Keratinocyte (primary cell): ENCODE results near the gene PLEKHM1. TPM values are rescaled to one million over a fixed set of nuclear protein-coding genes. Genes with fewer than 3 reads are reported as not detected.
"Not testable (repeated sequence)": the region's sequence is repeated elsewhere in the genome, so short reads cannot be mapped to it uniquely, and the experiment has no call there.

Experiments used
- DNase-seq: peaks from one replicate; pipeline ENCODE4 v3.0.0-alpha.2; 2011; ENCODE audit warnings: low read depth, missing footprints, low spot score
- FAIRE-seq: peaks from 2 replicates; lab custom pipeline; 2011; peaks lifted over from hg19 to GRCh38; lab: Jason Lieb, UNC
- H2AFZ ChIP-seq: 2 replicates; pipeline ENCODE4 v1.6.0; 2012; ENCODE audit warnings: low read length, control low read depth, inconsistent platforms; ENCODE audit not compliant: control insufficient read depth
- H3K27ac ChIP-seq: 2 replicates; pipeline ENCODE4 v1.5.1; 2011; ENCODE audit warnings: low read length; ENCODE audit not compliant: control insufficient read depth, insufficient read depth
- H3K27me3 ChIP-seq: 3 replicates; pipeline ENCODE4 v1.6.0; 2011; ENCODE audit warnings: low read length; ENCODE audit not compliant: control insufficient read depth, insufficient read depth; ENCODE audit errors: extremely low read depth
- H3K36me3 ChIP-seq, 2 experiments: 2 replicates in 1 of 2; 3 replicates in 1 of 2; pipeline ENCODE4 v1.5.1; 2011; ENCODE audit warnings: low read length in 2 of 2, mild to moderate bottlenecking in 1 of 2; ENCODE audit not compliant: control insufficient read depth in 2 of 2, insufficient read depth in 2 of 2; ENCODE audit errors: extremely low read depth in 1 of 2
- H3K4me1 ChIP-seq: 3 replicates; pipeline ENCODE4 v1.5.1; 2011; ENCODE audit warnings: low read length; ENCODE audit not compliant: control insufficient read depth, insufficient read depth; ENCODE audit errors: extremely low read depth
- H3K4me2 ChIP-seq: 3 replicates; pipeline ENCODE4 v1.6.0; 2011; ENCODE audit warnings: low read depth, low read length; ENCODE audit not compliant: control insufficient read depth, insufficient read depth; ENCODE audit errors: extremely low read depth
- H3K4me3 ChIP-seq, 3 experiments: fragments of 200-600 bp in 1 of 3; sonication (generic) in 1 of 3; 2 replicates in 2 of 3; 3 replicates in 1 of 3; pipeline ENCODE4 v1.5.1; 2011 to 2016; ENCODE audit warnings: low read length in 3 of 3, mild to moderate bottlenecking in 3 of 3, control low read depth in 2 of 3, inconsistent platforms in 1 of 3, low read depth in 1 of 3, mixed read lengths in 1 of 3, mixed run types in 1 of 3, moderate library complexity in 1 of 3; ENCODE audit not compliant: control insufficient read depth in 2 of 3, insufficient read depth in 2 of 3; ENCODE audit errors: extremely low read depth in 1 of 3
- H3K79me2 ChIP-seq: 2 replicates; pipeline ENCODE4 v1.6.0; 2012; ENCODE audit warnings: low read length; ENCODE audit not compliant: control insufficient read depth, insufficient read depth
- H3K9ac ChIP-seq: 3 replicates; pipeline ENCODE4 v1.6.0; 2011; ENCODE audit warnings: low read length; ENCODE audit not compliant: control insufficient read depth, insufficient read depth; ENCODE audit errors: extremely low read depth
- H3K9me1 ChIP-seq: 3 replicates; pipeline ENCODE4 v1.6.0; 2011; ENCODE audit warnings: low read length; ENCODE audit not compliant: control insufficient read depth, insufficient read depth; ENCODE audit errors: extremely low read depth
- H3K9me3 ChIP-seq: 2 replicates; pipeline ENCODE4 v1.5.1; 2012; ENCODE audit warnings: low read depth, low read length; ENCODE audit not compliant: control insufficient read depth
- H4K20me1 ChIP-seq: 3 replicates; pipeline ENCODE4 v1.6.0; 2011; ENCODE audit warnings: low read length; ENCODE audit not compliant: control insufficient read depth, insufficient read depth; ENCODE audit errors: extremely low read depth
- dilution Hi-C: fragments of 300-500 bp; cut with MboI; formaldehyde crosslinking; loops from one replicate; pipeline ENCODE4 v1.7.0; 2020; ENCODE audit warnings: low sequenced_read_pairs; ENCODE audit not compliant: extremely low pct_ligation_motif_present
- polyA minus RNA-seq, 3 experiments: library from RNA; depleted of rRNA, polyadenylated mRNA; stranded (reverse); fragments of >200 nt; gene quantifications; 1 replicate in 1 of 3; 2 replicates in 1 of 3; 3 replicates in 1 of 3; pipeline ENCODE4 v1.2.3, GENCODE V29; 2011
- polyA plus RNA-seq, 5 experiments: library from polyadenylated mRNA; depleted of rRNA in 3 of 5; stranded (reverse) in 3 of 5; stranded (forward) in 1 of 5; unstranded in 1 of 5; fragments of >200 nt; gene quantifications; 1 replicate in 1 of 5; 2 replicates in 3 of 5; 3 replicates in 1 of 5; pipeline versions ENCODE4 v1.2.1 to v1.2.3, GENCODE V29; 2011 to 2012; ENCODE audit warnings: missing spikeins in 2 of 5, low read depth in 1 of 5, low replicate concordance in 1 of 5

Gene PLEKHM1
- polyA plus RNA-seq (30.1 to 69.1 TPM (median 33.0 TPM) in 3 replicates), polyA minus RNA-seq (137 to 318 TPM (median 188 TPM) in 3 replicates)
- polyA plus RNA-seq (2011; ENCODE audit: low read depth), result 44.7 TPM
- 27.7 and 39.6 TPM in 2 replicates for polyA plus RNA-seq (2011; cell fraction: cytosol; rRNA removed)
- 92.2 and 104 TPM in 2 replicates for polyA plus RNA-seq (2011; cell fraction: nucleus; rRNA removed)
- polyA plus RNA-seq (2012; ENCODE audit: low replicate concordance), result 41.2 and 60.6 TPM in 2 replicates
- 136 TPM for polyA minus RNA-seq (2011; cell fraction: cytosol; rRNA and poly(A)+ RNA removed)
- 92.9 and 125 TPM in 2 replicates for polyA minus RNA-seq (2011; cell fraction: nucleus; rRNA and poly(A)+ RNA removed)

GRCh38 chr17:45490615-45491433 is at the start of gene PLEKHM1:
Gene PLEKHM1 (minus strand): TSS chr17:45490721. CDS start chr17:45482484, 8,237 bp downstream.
- H3K27ac ChIP-seq, result peak within 1 kb of the TSS; percentile 63
- H2AFZ ChIP-seq, result peak within 1 kb of the TSS; percentile 53
- H4K20me1 ChIP-seq, H3K27me3 ChIP-seq, DNase-seq, H3K9me1 ChIP-seq, H3K9me3 ChIP-seq, FAIRE-seq, dilution Hi-C loops, H3K36me3 ChIP-seq: not testable (repeated sequence)
- peaks cover 17% of the 10 kb centered on the region for H3K4me1 ChIP-seq
- H3K9ac ChIP-seq, result peak within 1 kb of the TSS; percentile 76
- H3K4me3 ChIP-seq, result peak within 1 kb of the TSS; percentile 57 to 76 (median 65)
- peaks cover 13% of the 10 kb centered on the region for H3K79me2 ChIP-seq
- H3K4me2 ChIP-seq, result peak within 1 kb of the TSS; percentile 77

- H3K27ac ChIP-seq, dilution Hi-C loops, H3K9ac ChIP-seq, DNase-seq, H3K4me3 ChIP-seq, FAIRE-seq, H3K79me2 ChIP-seq, H2AFZ ChIP-seq, H3K4me1 ChIP-seq, H3K27me3 ChIP-seq, H4K20me1 ChIP-seq, H3K9me1 ChIP-seq, H3K36me3 ChIP-seq, H3K9me3 ChIP-seq, H3K4me2 ChIP-seq: not testable (repeated sequence)
Measured at GRCh38 chr17:45538168-45538567, 47.6 kb upstream of the PLEKHM1 start.

GRCh38 chr17:45506072-45506471 is 15.6 kb upstream of the PLEKHM1 start:
- FAIRE-seq, H3K9me3 ChIP-seq, H3K4me1 ChIP-seq, H3K9ac ChIP-seq, DNase-seq, H4K20me1 ChIP-seq, H3K27me3 ChIP-seq, H3K36me3 ChIP-seq, dilution Hi-C loops, H3K9me1 ChIP-seq, H2AFZ ChIP-seq, H3K4me3 ChIP-seq, H3K27ac ChIP-seq, H3K4me2 ChIP-seq, H3K79me2 ChIP-seq: not testable (repeated sequence)

GRCh38 chr17:45505183-45505582 is 14.7 kb upstream of the PLEKHM1 start:
- dilution Hi-C loops, FAIRE-seq, H4K20me1 ChIP-seq, H2AFZ ChIP-seq, DNase-seq, H3K79me2 ChIP-seq, H3K4me3 ChIP-seq, H3K27me3 ChIP-seq, H3K9ac ChIP-seq, H3K4me2 ChIP-seq, H3K9me3 ChIP-seq, H3K27ac ChIP-seq, H3K4me1 ChIP-seq, H3K9me1 ChIP-seq, H3K36me3 ChIP-seq: not testable (repeated sequence)
